Fibroblast of lung (primary cell): Measurements from ENCODE around the gene ATXN1.

ENCODE experiments used
- CTCF ChIP-seq, 2 donors: IDR thresholded peaks in 1 of 2; conservative IDR thresholded peaks in 1 of 2; 1 replicate in 1 of 2; 2 replicates in 1 of 2; pipeline ENCODE4 v1.5.1; 2011 to 2012; ENCODE audit warnings: low read length in 2 of 2, control low read depth in 1 of 2, inconsistent platforms in 1 of 2, low read depth in 1 of 2, mild to moderate bottlenecking in 1 of 2
- EZH2 ChIP-seq: IDR thresholded peaks from 2 replicates; pipeline ENCODE4 v1.5.1; 2012; ENCODE audit warnings: low read length, control low read depth, mild to moderate bottlenecking; ENCODE audit errors: missing control alignments

GRCh38 chr6:16800341-16800740, 39.1 kb upstream of the ATXN1 start:
- TF ChIP-seq CTCF (conservative IDR thresholded peaks at IDR 0.05 in 1 of 2, IDR thresholded peaks at IDR 0.05 in 1 of 2; ENCODE audit: low read depth in 1 of 2, low read length in 2 of 2) (no peak), EZH2 (no peak)
